Esophagus (tissue), 2 donors: ENCODE data around the gene PCDH1. TPM values are rescaled to one million over a fixed set of nuclear protein-coding genes. Genes with fewer than 3 reads are reported as not detected.

Source experiments
- H3K27ac ChIP-seq, 2 donors: one replicate each; pipeline ENCODE4 v1.5.1; 2013; ENCODE audit warnings: low read depth in 2 of 2, mild to moderate bottlenecking in 2 of 2, inconsistent platforms in 1 of 2, low read length in 1 of 2, moderate library complexity in 1 of 2
- H3K27me3 ChIP-seq, 2 donors: one replicate each; pipeline ENCODE4 v1.6.1; 2013; ENCODE audit warnings: low read length in 2 of 2, control low read depth in 1 of 2, mild to moderate bottlenecking in 1 of 2; ENCODE audit not compliant: insufficient read depth in 2 of 2, control insufficient read depth in 1 of 2
- H3K36me3 ChIP-seq, 2 donors: one replicate each; pipeline ENCODE4 v1.6.1; 2013; ENCODE audit warnings: low read length in 1 of 2; ENCODE audit not compliant: control insufficient read depth in 2 of 2, insufficient read depth in 2 of 2
- H3K4me1 ChIP-seq, 2 donors: one replicate each; pipeline ENCODE4 v1.6.1; 2013; ENCODE audit warnings: low read length in 1 of 2; ENCODE audit not compliant: control insufficient read depth in 2 of 2, insufficient read depth in 2 of 2
- H3K4me3 ChIP-seq, 2 donors: one replicate each; pipeline ENCODE4 v1.5.1; 2013; ENCODE audit warnings: low read length in 2 of 2, mild to moderate bottlenecking in 2 of 2, low read depth in 1 of 2, moderate library complexity in 1 of 2
- H3K9me3 ChIP-seq, 2 donors: one replicate each; pipeline ENCODE4 v1.6.1; 2013; ENCODE audit warnings: mild to moderate bottlenecking in 2 of 2, low read depth in 1 of 2, low read length in 1 of 2, moderate library complexity in 1 of 2; ENCODE audit not compliant: control insufficient read depth in 2 of 2, insufficient read depth in 1 of 2
- WGBS, 2 donors: extraction: QIAGEN DNeasy Blood & Tissue Kit; methylation state at CpG; one replicate each; pipeline ENCODE4 v1.1.7; 2013; 5-methylcytosine and 5-hydroxymethylcytosine counted together
- polyA plus RNA-seq, 2 donors: library from polyadenylated mRNA; stranded (reverse); fragments of 200-250 nt; gene quantifications; one replicate each; pipeline ENCODE4 v1.2.3, GENCODE V29; 2013
- donor health status: healthy with polysubstance abuse.
- donor health status: Bipolar disorder and iron deficiency.

The PCDH1 gene
- polyA plus RNA-seq, 2 donors: 36.4 to 42.6 TPM

- WGBS, 2 donors: 24 to 29% methylated on average over 5 of the region's 5 CpGs
- Histone ChIP-seq H3K27me3 (no peaks in the 10 kb centered on the region), H3K27ac (no peak overlapping the region), H3K36me3 (peaks cover 0 to 24% of the 10 kb centered on the region in 2 donors), H3K4me3 (no peak overlapping the region), H3K9me3 (no peaks in the 10 kb centered on the region), H3K4me1 (peaks cover 5% of the 10 kb centered on the region in 2 donors)
Observed at GRCh38 chr5:141858079-141858765, 20.0 kb downstream of the PCDH1 start.

GRCh38 chr5:141857226-141857625, 21.0 kb downstream of the PCDH1 start:
- H3K9me3 ChIP-seq: no peaks in the 10 kb centered on the region
- peaks cover 0 to 22% of the 10 kb centered on the region in 2 donors for H3K36me3 ChIP-seq
- no peak overlapping the region for H3K4me3 ChIP-seq
- no peaks in the 10 kb centered on the region for H3K27me3 ChIP-seq
- H3K4me1 ChIP-seq: peaks cover 5% of the 10 kb centered on the region in 2 donors
- 94% methylated on average over 12 of the region's 12 CpGs for WGBS, 2 donors
- H3K27ac ChIP-seq: no peak overlapping the region

- H3K27me3 ChIP-seq: no peaks in the 10 kb centered on the region
- H3K36me3 ChIP-seq: peaks cover 0 to 18% of the 10 kb centered on the region in 2 donors
- WGBS, 2 donors: 83 to 85% methylated on average over 21 of the region's 21 CpGs
- peaks cover 5% of the 10 kb centered on the region in 2 donors for H3K4me1 ChIP-seq
- no peak overlapping the region for H3K4me3 ChIP-seq
- H3K27ac ChIP-seq: no peak overlapping the region
- no peaks in the 10 kb centered on the region for H3K9me3 ChIP-seq
Observed at GRCh38 chr5:141856037-141856790, 22.0 kb downstream of the PCDH1 start.

GRCh38 chr5:141855265-141856036, 22.8 kb downstream of the PCDH1 start:
- Histone ChIP-seq H3K9me3 (no peaks in the 10 kb centered on the region), H3K36me3 (peaks cover 0 to 18% of the 10 kb centered on the region in 2 donors), H3K4me1 (peaks cover 5% of the 10 kb centered on the region in 2 donors), H3K27ac (no peak overlapping the region), H3K27me3 (no peaks in the 10 kb centered on the region), H3K4me3 (no peak overlapping the region)
- WGBS, 2 donors: 25 to 31% methylated on average over 8 of the region's 8 CpGs

GRCh38 chr5:141853895-141854626, 24.1 kb downstream of the PCDH1 start:
- no peaks in the 10 kb centered on the region for H3K27me3 ChIP-seq
- H3K4me1 ChIP-seq: peaks cover 5% of the 10 kb centered on the region in 2 donors
- no peak overlapping the region for H3K27ac ChIP-seq
- WGBS, 2 donors: 79 to 83% methylated on average over 33 of the region's 33 CpGs
- no peak overlapping the region for H3K4me3 ChIP-seq
- no peaks in the 10 kb centered on the region for H3K9me3 ChIP-seq
- H3K36me3 ChIP-seq: peaks cover 0 to 18% of the 10 kb centered on the region in 2 donors

GRCh38 chr5:141852448-141852847, 25.8 kb downstream of the PCDH1 start:
- no peak overlapping the region for H3K27ac ChIP-seq
- WGBS, 2 donors: 63 to 71% methylated on average over 3 of the region's 3 CpGs
- no peaks in the 10 kb centered on the region for H3K27me3 ChIP-seq
- H3K4me3 ChIP-seq: no peak overlapping the region
- no peaks in the 10 kb centered on the region for H3K9me3 ChIP-seq
- peaks cover 0 to 9% of the 10 kb centered on the region in 2 donors for H3K4me1 ChIP-seq
- H3K36me3 ChIP-seq: peaks cover 0 to 15% of the 10 kb centered on the region in 2 donors

GRCh38 chr5:141851195-141851874, 26.9 kb downstream of the PCDH1 start:
- peaks cover 0 to 9% of the 10 kb centered on the region in 2 donors for H3K4me1 ChIP-seq
- 86 to 89% methylated on average over 10 of the region's 10 CpGs for WGBS, 2 donors

GRCh38 chr5:141850786-141851185, 27.4 kb downstream of the PCDH1 start:
- peaks cover 0 to 6% of the 10 kb centered on the region in 2 donors for H3K4me1 ChIP-seq
- peak overlapping the region in 1 of 2 donors; percentile 74 for H3K4me3 ChIP-seq

More at GRCh38 chr5:141851195-141851874, 26.9 kb downstream of the PCDH1 start:
- no peaks in the 10 kb centered on the region for H3K27me3 ChIP-seq
- no peak overlapping the region for H3K4me3 ChIP-seq
- peak overlapping the region; percentile 80 to 96 for H3K27ac ChIP-seq
- no peaks in the 10 kb centered on the region for H3K9me3 ChIP-seq
- H3K36me3 ChIP-seq: peaks cover 0 to 14% of the 10 kb centered on the region in 2 donors

More at GRCh38 chr5:141850786-141851185, 27.4 kb downstream of the PCDH1 start:
- Histone ChIP-seq H3K27me3 (no peaks in the 10 kb centered on the region), H3K9me3 (no peaks in the 10 kb centered on the region), H3K27ac (peak overlapping the region; percentile 80 to 96), H3K36me3 (peaks cover 0 to 10% of the 10 kb centered on the region in 2 donors)
- 19 to 23% methylated on average over 10 of the region's 10 CpGs for WGBS, 2 donors
